WI38 (cell line): ENCODE data around the gene TLE1.

Experiments used
- H3K4me3 ChIP-seq: 2 replicates; pipeline ENCODE4 v1.5.1; 2011; ENCODE audit warnings: low read depth, mild to moderate bottlenecking, control low read depth, low read length
- TF ChIP-seq, protein P1 (sequence below): IDR thresholded peaks from 2 replicates; pipeline ENCODE4 v1.5.1; 2012; ENCODE audit warnings: low read depth, mild to moderate bottlenecking, control low read depth, low read length

Gene TLE1

DNA sequence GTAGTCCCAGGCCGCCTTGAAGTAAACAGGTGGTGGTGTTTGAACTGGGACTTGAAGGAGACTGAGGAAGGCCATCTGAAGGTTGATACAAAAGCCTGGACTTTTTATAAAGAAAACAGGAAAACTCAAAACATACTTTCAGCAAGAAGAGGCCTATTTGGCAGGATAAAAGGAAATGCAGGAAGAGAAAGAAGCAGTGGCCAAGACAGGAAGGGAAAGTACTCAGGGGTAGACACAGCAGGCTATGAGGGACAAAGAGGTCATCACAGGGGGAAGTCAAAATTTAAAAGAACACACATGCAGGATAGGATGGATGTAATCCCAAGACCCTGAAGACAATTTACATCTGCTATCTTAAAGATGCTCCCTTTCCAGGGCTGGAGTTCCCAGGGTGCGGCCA lies 13.0 kb downstream of the TLE1 start:
- TF ChIP-seq, protein P1, sequence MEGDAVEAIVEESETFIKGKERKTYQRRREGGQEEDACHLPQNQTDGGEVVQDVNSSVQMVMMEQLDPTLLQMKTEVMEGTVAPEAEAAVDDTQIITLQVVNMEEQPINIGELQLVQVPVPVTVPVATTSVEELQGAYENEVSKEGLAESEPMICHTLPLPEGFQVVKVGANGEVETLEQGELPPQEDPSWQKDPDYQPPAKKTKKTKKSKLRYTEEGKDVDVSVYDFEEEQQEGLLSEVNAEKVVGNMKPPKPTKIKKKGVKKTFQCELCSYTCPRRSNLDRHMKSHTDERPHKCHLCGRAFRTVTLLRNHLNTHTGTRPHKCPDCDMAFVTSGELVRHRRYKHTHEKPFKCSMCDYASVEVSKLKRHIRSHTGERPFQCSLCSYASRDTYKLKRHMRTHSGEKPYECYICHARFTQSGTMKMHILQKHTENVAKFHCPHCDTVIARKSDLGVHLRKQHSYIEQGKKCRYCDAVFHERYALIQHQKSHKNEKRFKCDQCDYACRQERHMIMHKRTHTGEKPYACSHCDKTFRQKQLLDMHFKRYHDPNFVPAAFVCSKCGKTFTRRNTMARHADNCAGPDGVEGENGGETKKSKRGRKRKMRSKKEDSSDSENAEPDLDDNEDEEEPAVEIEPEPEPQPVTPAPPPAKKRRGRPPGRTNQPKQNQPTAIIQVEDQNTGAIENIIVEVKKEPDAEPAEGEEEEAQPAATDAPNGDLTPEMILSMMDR = no peak
- no peak overlapping the region for H3K4me3 ChIP-seq

DNA sequence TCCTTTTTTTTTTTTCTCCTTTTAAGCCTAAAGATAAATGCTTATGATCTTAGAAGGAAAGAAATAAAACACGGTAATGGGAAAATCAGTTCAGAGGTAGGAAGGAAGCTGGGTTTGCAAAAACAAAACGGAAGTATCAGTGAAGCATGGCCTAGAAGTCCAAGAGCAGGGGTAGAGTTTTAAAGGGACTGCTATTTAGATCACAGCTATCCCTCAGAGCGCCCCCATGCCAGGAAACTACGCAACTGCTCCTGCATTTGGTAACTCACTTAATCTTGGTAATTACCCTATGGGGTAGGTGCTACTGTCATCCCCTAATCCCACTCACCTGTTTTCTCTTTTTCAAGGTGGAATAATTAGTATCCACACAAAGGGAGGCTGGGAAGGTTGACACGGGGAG lies 16.0 kb downstream of the TLE1 start:
- H3K4me3 ChIP-seq = no peak overlapping the region
- TF ChIP-seq, protein P1 = no peak

DNA sequence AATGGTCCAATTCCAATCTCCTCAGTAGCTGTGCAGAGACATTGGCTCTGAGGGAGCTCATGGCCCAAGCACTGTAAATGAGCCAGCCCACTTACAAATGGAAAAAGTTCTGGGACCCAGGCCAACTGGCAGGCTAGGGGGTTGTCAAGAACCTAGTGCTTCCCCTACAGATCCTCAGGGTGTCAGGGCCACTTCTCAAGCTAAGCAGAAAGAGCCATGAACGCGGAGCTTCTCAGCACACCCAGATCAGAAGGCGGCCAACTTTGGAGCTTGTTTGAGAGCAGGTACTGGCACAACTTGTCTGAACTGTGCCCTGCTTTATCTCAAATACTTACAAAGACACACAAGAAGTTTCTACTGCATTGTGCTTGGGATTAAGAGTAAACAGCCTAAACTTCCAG lies 17.5 kb downstream of the TLE1 start:
- TF ChIP-seq, protein P1 = no peak

DNA sequence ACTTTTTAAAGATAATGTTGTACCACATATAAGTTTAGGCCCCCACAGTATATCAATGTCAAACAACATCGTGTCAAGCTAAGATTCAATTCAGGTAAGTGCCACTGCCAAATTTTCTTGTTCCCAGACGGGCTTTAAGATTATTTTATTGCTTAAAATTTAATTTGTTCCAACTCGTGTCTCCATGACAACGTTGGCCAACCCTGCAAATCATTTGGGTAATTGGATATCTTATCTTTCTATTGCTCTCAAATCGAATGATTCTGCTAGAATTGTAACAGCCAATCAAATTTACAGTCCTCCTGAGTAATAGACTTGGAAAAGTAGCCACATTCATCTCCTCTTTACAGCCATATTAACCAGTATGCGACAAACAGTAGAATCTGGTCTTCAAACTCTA lies 19.5 kb downstream of the TLE1 start:
- TF ChIP-seq, protein P1 = no peak
- no peak overlapping the region for H3K4me3 ChIP-seq

More for the DNA sequence above, 17.5 kb downstream of the TLE1 start:
- no peak overlapping the region for H3K4me3 ChIP-seq

DNA sequence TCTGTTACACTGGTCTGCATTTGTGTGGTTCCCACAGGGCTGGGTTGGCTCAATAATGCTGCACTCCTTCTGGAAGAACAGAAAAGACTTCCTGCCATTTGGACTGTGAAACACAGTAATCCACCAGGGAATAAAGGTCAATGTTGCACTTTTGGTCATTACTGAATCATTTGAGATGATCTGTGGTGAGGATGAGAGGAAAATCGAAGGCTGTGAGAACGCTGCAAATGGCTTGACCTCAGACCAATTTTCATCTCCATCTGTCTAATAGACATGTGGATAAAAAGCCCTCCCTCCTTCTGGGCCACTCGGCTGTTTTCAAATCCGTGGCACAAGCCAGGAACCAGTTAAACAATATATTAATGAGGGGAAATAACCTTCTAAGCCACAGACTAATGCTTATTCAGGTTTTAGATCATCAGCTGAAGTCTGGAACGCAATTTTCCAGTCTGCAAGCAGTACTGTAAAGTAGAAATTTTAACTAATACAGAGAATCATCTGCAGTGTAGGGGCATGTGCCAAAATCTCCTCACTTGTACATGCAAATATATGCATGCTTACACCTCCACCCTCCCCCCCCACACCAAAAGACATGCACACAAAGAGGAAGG lies 20.2 kb downstream of the TLE1 start:
- TF ChIP-seq, protein P1 = no peak
- no peak overlapping the region for H3K4me3 ChIP-seq

DNA sequence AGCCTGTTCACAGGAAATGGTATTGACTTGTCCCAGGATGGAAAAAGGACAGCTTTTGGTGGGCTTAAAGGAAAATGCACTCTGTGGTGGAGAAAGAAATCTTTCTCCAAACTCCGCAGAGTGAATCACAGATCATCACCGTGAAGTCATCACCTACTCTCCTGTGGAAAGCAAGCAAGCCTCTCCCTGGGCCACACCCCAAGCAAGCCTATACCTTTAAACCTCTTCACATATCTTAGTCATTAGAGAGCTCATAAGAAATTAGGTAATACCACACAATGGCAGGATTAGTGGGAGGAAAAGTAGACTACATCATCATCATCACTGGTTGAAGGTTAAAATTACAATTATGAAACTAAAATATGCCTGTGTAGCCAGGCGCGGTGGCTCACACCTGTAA lies 23.2 kb downstream of the TLE1 start:
- TF ChIP-seq, protein P1 = no peak
- no peak overlapping the region for H3K4me3 ChIP-seq

DNA sequence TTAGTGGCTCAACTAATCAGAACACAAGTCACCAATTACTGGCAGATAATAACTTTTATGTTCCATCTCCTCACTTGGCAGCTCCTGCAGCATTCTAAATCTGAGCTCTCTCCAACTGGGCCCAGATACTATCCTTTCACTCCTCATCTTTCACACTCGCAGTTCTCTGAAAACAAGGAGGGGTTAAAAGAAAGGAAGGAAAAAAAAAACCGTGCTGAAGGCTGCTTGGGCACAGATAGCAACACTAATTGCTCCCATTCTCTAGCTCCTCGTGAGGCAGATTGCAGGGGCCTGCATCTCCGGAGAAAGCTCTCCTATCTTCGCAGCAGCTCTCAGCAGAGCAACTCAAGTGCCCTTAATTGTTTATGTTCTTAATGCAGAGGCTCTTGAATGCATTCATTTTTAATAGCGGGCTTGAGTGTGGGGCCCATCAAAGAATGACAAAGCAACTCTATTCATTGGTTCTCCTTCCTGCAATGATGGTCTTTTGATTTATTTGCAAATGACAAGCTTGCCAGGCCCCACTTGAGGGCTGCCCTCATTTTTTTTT lies 23.9 kb downstream of the TLE1 start:
- H3K4me3 ChIP-seq = no peak overlapping the region

More for the DNA sequence above, 23.9 kb downstream of the TLE1 start:
- TF ChIP-seq, protein P1 = no peak
